GM18907 (cell line): ENCODE results near the gene ERI3.

Source experiments
- ATAC-seq: cut with Tn5 transposase; IDR thresholded peaks from one replicate; pipeline ENCODE4 v1.9.1; 2021; ENCODE audit warnings: mild to moderate bottlenecking, moderate library complexity; ENCODE audit not compliant: unreplicated experiment

Gene ERI3

GRCh38 chr1:44289530-44289929 lies 65.5 kb downstream of the ERI3 start:
- ATAC-seq, result no peak

- no peak for ATAC-seq
Observed at GRCh38 chr1:44288883-44289282, 66.2 kb downstream of the ERI3 start.

GRCh38 chr1:44284184-44284583 lies 70.9 kb downstream of the ERI3 start:
- no peak for ATAC-seq

DNA sequence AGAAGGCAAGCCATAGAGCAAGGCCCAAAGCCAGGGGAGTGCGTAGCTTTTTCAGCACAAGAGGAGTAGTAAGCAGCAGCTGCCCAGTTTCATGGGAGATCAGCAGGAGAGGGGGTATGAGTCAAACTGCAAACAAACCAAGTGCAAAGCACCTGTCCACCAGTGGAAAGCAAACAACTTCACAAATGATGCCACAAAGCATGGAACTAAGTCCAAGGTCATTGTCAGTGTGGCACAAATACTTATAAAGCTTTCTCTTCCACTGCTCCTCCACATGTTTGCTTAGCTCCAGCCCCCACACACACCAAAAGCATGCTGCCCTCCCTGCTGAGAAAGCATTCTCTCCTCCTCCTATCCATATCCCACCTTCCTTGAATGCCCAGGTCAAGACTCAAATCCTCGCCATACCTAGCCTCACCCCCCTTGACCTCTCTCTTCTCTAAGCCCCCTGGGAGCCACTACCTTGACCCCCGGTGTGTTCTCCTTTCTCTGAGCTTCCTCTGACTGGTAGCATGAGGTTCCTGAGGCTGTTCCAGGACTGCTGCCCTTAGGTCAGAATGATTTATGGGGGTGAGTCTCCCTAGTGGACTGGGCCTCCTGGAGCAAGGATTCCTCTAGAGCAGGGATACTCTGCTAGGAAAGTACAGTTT lies 71.4 kb downstream of the ERI3 start:
- no peak for ATAC-seq

- ATAC-seq, result no peak
Observed at GRCh38 chr1:44282704-44283426, 72.2 kb downstream of the ERI3 start.

GRCh38 chr1:44281962-44282703 lies 72.9 kb downstream of the ERI3 start:
- no peak for ATAC-seq

DNA sequence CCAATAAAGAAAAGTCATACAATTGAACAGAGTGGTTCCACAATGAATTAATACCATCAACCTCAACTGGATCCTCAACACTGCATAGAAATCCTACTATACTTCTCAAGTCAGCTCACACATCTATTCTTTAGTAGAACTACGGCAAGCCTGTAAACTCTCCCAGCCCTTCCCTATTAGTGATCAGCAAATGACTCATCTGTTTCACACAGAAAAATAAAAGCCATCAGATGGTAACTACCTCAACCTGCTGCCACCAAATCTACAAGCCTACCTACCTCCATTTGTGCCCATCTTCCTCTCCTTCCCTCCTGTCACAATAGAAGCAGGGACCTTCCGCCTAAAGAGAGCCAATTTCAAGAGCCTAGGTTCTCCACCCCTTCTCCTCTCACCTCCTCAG lies 78.2 kb downstream of the ERI3 start:
- ATAC-seq, result no peak

GRCh38 chr1:44275991-44276405 lies 79.1 kb downstream of the ERI3 start:
- no peak for ATAC-seq

DNA sequence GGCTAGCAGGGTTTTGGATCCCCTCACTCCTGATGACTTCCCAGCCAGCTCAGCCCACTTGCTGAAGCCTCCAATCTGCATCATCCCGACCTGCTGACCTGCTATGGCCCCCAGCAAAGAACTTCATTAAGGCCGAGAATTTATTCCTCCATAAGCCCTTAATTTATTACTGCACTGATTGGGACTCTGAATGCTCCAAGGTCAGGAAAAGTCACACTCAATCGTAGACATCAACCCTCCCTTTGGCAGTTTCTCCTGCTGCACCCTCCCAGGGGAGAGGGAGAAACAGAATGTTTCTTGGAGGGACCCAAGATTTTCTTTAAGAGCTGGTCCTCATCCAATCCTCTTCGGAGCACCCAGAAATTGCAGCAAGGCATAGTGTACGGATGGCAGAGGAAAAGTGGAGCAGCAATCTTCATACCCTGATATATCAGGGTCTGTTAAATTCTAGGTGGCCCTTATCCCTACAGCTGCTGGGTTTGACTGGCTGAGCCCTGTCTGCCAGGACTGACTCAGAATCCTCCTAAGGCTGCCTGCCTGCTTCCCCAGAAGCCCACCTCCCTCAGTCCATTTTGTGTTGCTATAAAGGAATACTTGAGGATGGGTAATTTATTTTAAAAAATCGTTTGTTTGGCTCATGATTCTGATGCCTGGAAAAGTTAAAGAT lies 79.6 kb downstream of the ERI3 start:
- no peak for ATAC-seq

- no peak for ATAC-seq
Observed at GRCh38 chr1:44273560-44274350, 81.3 kb downstream of the ERI3 start.

DNA sequence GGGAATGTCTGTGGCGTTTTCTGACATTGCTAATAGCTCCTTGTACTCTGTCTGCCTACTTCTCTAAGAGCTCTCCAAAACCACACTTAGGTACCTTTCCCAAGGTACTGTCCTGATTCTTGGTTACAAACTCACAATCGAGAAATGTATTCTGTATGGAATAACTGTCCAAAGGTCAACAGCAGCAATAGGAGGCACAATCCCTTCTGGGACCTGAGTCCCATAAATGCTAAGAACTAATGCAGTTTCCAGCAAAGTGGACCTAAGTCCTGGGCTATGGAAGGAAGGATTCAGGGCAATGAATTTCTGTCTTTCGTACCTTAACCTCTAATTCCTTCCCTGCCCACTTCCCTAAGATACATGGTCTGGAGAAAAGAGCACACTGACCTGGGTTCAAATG lies 82.1 kb downstream of the ERI3 start:
- ATAC-seq, result no peak

- ATAC-seq, result no peak
Observed at GRCh38 chr1:44271646-44272045, 83.4 kb downstream of the ERI3 start.

DNA sequence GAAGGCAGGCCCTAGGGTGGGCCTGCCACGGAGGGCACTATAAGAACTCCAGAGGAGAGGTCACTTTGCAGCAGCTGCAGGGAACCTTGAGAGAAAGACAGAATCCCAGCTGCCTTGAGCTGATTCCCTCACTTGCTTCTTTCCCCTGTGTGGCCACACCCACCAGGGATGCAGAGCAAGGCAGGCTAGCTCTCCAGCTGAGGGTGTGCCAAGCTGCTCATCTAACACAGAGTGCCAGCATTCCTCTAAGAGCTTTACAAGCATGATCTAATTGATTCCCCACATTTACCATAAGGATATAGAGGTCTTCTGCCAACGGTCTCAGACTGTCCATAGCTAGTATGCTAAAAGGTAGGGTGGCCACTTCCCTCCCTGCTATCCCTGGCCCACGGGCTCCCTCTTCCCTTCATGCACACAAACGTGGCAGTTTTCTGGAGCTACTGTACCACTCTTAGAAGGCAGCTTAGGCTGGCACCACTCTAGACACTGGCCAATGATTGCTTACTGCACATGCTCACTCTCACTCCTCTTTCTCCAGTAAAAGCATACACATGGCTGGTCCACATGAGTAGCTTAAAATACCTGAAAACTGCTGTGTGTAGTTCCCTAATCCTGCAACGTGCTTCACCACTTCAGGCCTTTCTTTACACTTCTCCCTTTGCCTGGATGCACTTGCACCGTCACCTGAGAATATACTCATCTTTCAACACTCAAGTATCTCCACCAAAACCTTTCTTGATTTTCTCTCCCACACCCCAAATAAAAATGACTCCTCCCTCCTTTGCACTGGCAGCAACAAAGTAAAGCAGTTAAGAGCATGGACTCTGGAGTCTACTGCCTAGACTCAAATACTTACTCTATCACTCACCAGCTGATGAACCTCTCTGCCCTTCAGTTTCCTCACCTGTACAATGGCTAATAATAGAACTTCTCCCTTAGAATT lies 84.1 kb downstream of the ERI3 start:
- ATAC-seq, result no peak

DNA sequence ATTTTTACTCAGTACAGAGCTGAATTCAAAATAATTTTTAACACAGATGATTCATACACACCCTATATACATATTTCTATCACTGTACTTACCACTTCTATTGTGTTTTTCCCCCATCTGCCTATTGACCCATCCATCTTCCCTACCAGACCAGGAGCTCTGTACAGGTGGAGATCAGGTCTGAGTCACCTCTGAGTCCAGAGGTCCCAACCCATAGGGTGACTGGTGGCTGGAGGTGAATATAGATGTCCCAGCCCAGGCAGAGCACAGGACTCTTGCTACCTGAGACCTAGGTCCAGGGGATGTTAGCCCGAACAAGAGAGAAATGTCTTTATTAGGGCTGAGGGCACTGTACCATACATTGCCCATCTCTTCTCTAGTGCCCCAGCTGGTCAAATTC lies 87.0 kb downstream of the ERI3 start:
- ATAC-seq, result no peak

- ATAC-seq, result no peak
Observed at GRCh38 chr1:44267438-44267837, 87.6 kb downstream of the ERI3 start.

- ATAC-seq, result no peak
Observed at GRCh38 chr1:44266400-44267344, 88.4 kb downstream of the ERI3 start.

DNA sequence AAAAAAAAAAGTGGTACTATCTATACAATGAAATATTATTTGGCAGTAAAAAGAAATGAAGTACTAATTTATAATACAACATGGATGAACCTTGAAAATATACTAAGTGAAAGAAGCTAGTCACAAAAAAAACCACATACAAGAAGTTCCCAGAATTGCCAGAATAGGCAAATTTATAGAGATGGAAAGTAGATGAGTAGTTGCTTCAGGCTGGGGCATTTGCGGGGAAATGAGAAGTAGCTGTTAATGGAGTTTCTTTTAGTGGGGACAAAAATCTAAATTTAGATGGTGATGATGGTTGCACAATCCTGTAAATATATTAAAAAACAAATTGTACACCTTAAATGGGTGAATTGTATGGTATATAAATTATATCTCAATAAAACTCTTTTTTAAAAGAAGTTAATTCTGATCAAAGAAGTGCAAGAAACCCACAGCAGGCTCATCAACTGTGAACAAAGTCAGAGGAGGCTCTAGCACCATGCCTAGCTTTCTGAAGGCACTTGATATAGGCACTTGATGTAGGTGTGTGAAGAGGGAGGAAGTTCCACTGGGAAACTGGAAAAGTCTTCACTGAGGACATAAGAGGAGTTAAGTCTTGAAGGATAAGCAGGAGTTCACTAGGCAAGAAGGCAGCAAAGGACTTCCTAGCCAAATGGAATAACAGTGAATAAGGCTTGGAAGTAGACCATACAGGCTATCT lies 89.2 kb downstream of the ERI3 start:
- ATAC-seq, result no peak

- ATAC-seq, result no peak
Observed at GRCh38 chr1:44264451-44264771, 90.6 kb downstream of the ERI3 start.
